Naive thymus-derived CD4-positive, alpha-beta T cell (primary cell): ENCODE results near the gene PNRC2. TPM values are rescaled to one million over a fixed set of nuclear protein-coding genes. Genes with fewer than 3 reads are reported as not detected.

Source experiments
- ATAC-seq: fragments of 150-1000 bp; cut with Tn5 transposase; 2 replicates; pipeline ENCODE4 v1.10.0; 2021; ENCODE audit warnings: mild to moderate bottlenecking, moderate library complexity
- CTCF ChIA-PET: fragments of 350-600 bp; sonication (Branson Sonifier 250); formaldehyde crosslinking; loops from one replicate; lab custom pipeline; 2021; ENCODE audit warnings: antibody characterized with exemption; lab: Charles Lee
- POLR2A ChIA-PET: fragments of 350-600 bp; sonication (Branson Sonifier 250); formaldehyde crosslinking; loops from one replicate; lab custom pipeline; 2021; ENCODE audit warnings: antibody characterized with exemption, inconsistent platforms; lab: Charles Lee
- DNase-seq, 9 donors: peaks; one replicate each; pipeline versions ENCODE4 v3.0.0 to v3.0.0-alpha.2; 2020 to 2022; ENCODE audit warnings: mixed read lengths in 1 of 9
- H3K27ac ChIP-seq: one replicate; pipeline ENCODE4 v1.7.0; 2013; ENCODE audit warnings: mild to moderate bottlenecking, low read depth, low read length, moderate library complexity
- H3K27me3 ChIP-seq, 2 donors: one replicate each; pipeline ENCODE4 v1.7.0; 2013; ENCODE audit warnings: low read length in 2 of 2, mild to moderate bottlenecking in 2 of 2, moderate library complexity in 2 of 2; ENCODE audit not compliant: control insufficient read depth in 2 of 2, insufficient read depth in 2 of 2
- H3K36me3 ChIP-seq, 3 experiments: 1 replicate in 2 of 3; 2 replicates in 1 of 3; pipeline ENCODE4 v1.7.0; 2013; ENCODE audit warnings: low read length in 3 of 3, mild to moderate bottlenecking in 3 of 3, moderate library complexity in 1 of 3; ENCODE audit not compliant: insufficient read depth in 3 of 3, control insufficient read depth in 2 of 3
- H3K4me1 ChIP-seq, 2 donors: one replicate each; pipeline ENCODE4 v1.7.0; 2013; ENCODE audit warnings: low read length in 2 of 2, mild to moderate bottlenecking in 2 of 2, moderate library complexity in 1 of 2; ENCODE audit not compliant: control insufficient read depth in 2 of 2, insufficient read depth in 2 of 2
- H3K4me3 ChIP-seq: 2 replicates; pipeline ENCODE4 v1.7.0; 2013; ENCODE audit warnings: mild to moderate bottlenecking, low read length
- H3K9me3 ChIP-seq, 3 experiments: 1 replicate in 2 of 3; 2 replicates in 1 of 3; pipeline ENCODE4 v1.7.0; 2013; ENCODE audit warnings: low read length in 3 of 3; ENCODE audit not compliant: control insufficient read depth in 2 of 3
- H3K27ac Mint-ChIP-seq, 9 donors: one replicate each; pipeline ENCODE4 v1.8.0; 2020 to 2022; ENCODE audit warnings: mixed read lengths in 9 of 9, mild to moderate bottlenecking in 8 of 9, moderate library complexity in 5 of 9, inconsistent platforms in 2 of 9
- H3K27me3 Mint-ChIP-seq, 5 donors: one replicate each; pipeline ENCODE4 v1.8.0; 2021 to 2022; ENCODE audit warnings: mixed read lengths in 5 of 5, mild to moderate bottlenecking in 1 of 5
- H3K36me3 Mint-ChIP-seq, 5 donors: one replicate each; pipeline ENCODE4 v1.8.0; 2020 to 2022; ENCODE audit warnings: mixed read lengths in 5 of 5, mild to moderate bottlenecking in 3 of 5, inconsistent platforms in 1 of 5
- H3K4me1 Mint-ChIP-seq, 7 donors: one replicate each; pipeline ENCODE4 v1.8.0; 2020 to 2022; ENCODE audit warnings: mixed read lengths in 7 of 7, mild to moderate bottlenecking in 3 of 7, inconsistent platforms in 1 of 7
- H3K4me3 Mint-ChIP-seq, 10 donors: one replicate each; pipeline ENCODE4 v1.8.0; 2020 to 2022; ENCODE audit warnings: mild to moderate bottlenecking in 10 of 10, mixed read lengths in 10 of 10, moderate library complexity in 6 of 10, inconsistent platforms in 2 of 10
- H3K9me3 Mint-ChIP-seq, 11 donors: one replicate each; pipeline ENCODE4 v1.8.0; 2020 to 2022; ENCODE audit warnings: mixed read lengths in 11 of 11, mild to moderate bottlenecking in 4 of 11, inconsistent platforms in 1 of 11, moderate library complexity in 1 of 11
- intact Hi-C, 2 donors: fragments of 100-400 bp; cut with micrococcal nuclease; formaldehyde crosslinking; loops; one replicate each; pipeline ENCODE4 v1.15.1; 2023
- polyA plus RNA-seq, 2 donors: library from polyadenylated mRNA; unstranded; fragments of 300-500 nt; fragmentation: Illumina TruSeq; gene quantifications; one replicate each; pipeline ENCODE4 v1.2.3, GENCODE V29; 2021
- total RNA-seq, 6 experiments: library from RNA in 5 of 6; stranded (reverse) in 5 of 6; gene quantifications; 1 replicate in 5 of 6; 2 replicates in 1 of 6; pipeline ENCODE4 v1.2.3 and lab custom pipeline; 2021 to 2026

PNRC2 gene
- total and polyA plus RNA-seq, 7 experiments from 2014 or later, result 139 to 180 (median 160) TPM

DNA sequence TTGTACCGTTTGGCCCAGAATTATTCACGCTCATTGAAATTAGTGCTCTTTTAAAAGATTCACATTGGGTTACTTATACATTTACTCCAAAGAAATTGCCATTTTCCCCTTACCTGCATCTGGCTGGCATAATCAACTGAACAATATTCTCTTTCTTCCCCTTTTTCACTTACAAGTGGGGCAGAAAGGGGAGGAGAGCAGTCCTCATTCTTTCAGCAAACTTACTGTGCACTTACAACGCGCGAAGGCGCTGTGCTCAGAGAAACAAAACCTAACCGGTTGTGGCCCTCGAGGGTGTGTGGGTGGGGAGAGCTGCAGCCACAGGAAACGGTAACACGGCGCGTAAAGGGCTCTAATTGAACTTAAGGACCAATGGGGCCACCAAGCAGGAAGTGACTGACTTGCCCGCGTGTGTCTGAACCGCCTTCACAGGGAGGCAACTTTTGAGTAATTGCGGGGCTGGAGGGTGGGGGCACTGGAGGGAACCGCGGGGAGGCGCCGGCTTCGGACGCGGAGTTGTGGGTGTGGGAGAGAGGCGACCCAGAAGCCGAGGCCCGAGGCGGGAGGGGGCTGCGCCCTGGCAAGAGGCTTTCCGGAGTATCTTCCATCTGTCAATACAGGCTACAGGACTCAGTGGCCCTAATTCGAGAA lies 693 bp upstream of the PNRC2 start:
- Mint-ChIP-seq H3K9me3 (peaks cover 0 to 4% (median 0%) of the 10 kb centered on the region in 11 donors), H3K27ac (peak overlapping the region; percentile 98 to 100 (median 100)), H3K4me1 (peaks cover 31 to 82% (median 56%) of the 10 kb centered on the region in 7 donors), H3K27me3 (no peaks in the 10 kb centered on the region), H3K4me3 (peak overlapping the region; percentile 93 to 100 (median 99)), H3K36me3 (peaks cover 0 to 20% (median 10%) of the 10 kb centered on the region in 5 donors)
- H3K9me3 ChIP-seq, result no peaks in the 10 kb centered on the region
- DNase-seq (peak; percentile 60 to 96 (median 92)), ATAC-seq (peak; percentile 89)
- peaks cover 23 to 25% of the 10 kb centered on the region in 2 donors for H3K4me1 ChIP-seq
- intact Hi-C loops, result loop anchor here (1.0 to 10.0 kb wide), 18 partner anchors 8 to 1276 kb away; partner anchors contain the start of genes GALE (in 2 of the 2), SRRM1 (in 2 of the 2), CLIC4 (in 1 of the 2) and ELOA (in 1 of the 2)
- H3K4me3 ChIP-seq, result peak overlapping the region; percentile 72
- ChIA-PET CTCF (interaction anchor here (0.5 to 0.6 kb wide), 3 partner anchors 23 to 70 kb away, joined by 3 to 4 read pairs (median 3); no protein-coding TSS in a partner anchor), POLR2A (interaction anchor here (0.5 to 8.4 kb wide), 10 partner anchors 10 to 1274 kb away, joined by 3 to 108 read pairs (median 4); partner anchors contain the start of genes ELOA, HMGCL, PITHD1 and SRSF10)
- peaks cover 6 to 10% (median 6%) of the 10 kb centered on the region in 3 experiments for H3K36me3 ChIP-seq
- no peaks in the 10 kb centered on the region for H3K27me3 ChIP-seq
- peak overlapping the region; percentile 95 for H3K27ac ChIP-seq

DNA sequence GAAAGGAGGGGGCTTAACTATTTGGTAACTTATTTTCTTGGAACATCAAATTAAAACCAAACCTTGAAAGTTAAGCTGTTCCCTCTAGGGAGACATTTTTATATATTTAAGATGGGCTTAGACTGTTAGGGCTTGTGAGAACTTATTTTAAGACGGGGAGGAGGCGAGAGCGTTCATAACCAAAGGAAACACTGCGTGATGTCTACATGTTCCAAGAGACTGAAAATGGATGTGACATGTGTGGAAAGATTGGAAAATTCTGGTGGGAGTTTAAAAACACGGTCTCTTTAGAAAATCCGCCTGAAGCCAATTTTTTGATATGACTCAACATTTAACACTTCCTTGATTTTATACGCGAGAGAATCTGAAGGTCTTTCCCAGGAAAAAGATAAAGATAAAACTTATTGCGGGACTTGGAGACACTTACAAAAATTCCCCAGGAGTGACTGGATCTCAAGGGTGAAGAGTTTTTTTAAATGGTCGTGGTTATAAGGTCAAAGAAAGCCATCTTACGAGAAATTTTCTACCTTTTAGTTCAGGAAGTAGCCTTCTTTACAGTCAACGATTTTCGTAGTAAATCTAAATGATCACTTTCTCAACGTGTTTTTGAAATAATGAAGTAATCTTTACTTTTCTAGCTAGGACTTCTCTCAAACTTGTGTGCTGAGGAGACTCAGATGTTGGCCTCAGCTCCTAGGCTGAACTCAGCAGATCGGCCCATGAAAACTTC lies 828 bp downstream of the PNRC2 start:
- CTCF ChIA-PET, result interaction anchor here (1.0 to 1.2 kb wide), 2 partner anchors 15 to 20 kb away, joined by 3 to 4 read pairs; partner anchors contain the start of gene SRSF10
- Mint-ChIP-seq H3K27me3 (no peaks in the 10 kb centered on the region), H3K9me3 (peaks cover 0 to 4% (median 0%) of the 10 kb centered on the region in 11 donors), H3K4me1 (peaks cover 27 to 84% (median 59%) of the 10 kb centered on the region in 7 donors), H3K4me3 (peak overlapping the region; percentile 93 to 100 (median 99)), H3K36me3 (peaks cover 0 to 20% (median 17%) of the 10 kb centered on the region in 5 donors), H3K27ac (peak overlapping the region; percentile 98 to 100 (median 100))
- no peak for ATAC-seq
- intact Hi-C loops, result loop anchor here in 1 of 2 donors (1.0 kb wide), 1 partner anchor 110 kb away; no protein-coding TSS in a partner anchor
- peaks cover 14 to 30% of the 10 kb centered on the region in 2 donors for H3K4me1 ChIP-seq
- no peaks in the 10 kb centered on the region for H3K9me3 ChIP-seq
- peaks cover 6 to 12% (median 11%) of the 10 kb centered on the region in 3 experiments for H3K36me3 ChIP-seq
- DNase-seq, result peak in 1 of 9 donors; percentile 31
- peak overlapping the region; percentile 95 for H3K27ac ChIP-seq
- H3K4me3 ChIP-seq, result peak overlapping the region; percentile 72
- POLR2A ChIA-PET, result interaction anchor here (0.6 to 8.4 kb wide), 9 partner anchors 9 to 1272 kb away, joined by 3 to 108 read pairs (median 4); partner anchors contain the start of genes HMGCL, PITHD1, SRSF10 and SYF2
- no peaks in the 10 kb centered on the region for H3K27me3 ChIP-seq

DNA sequence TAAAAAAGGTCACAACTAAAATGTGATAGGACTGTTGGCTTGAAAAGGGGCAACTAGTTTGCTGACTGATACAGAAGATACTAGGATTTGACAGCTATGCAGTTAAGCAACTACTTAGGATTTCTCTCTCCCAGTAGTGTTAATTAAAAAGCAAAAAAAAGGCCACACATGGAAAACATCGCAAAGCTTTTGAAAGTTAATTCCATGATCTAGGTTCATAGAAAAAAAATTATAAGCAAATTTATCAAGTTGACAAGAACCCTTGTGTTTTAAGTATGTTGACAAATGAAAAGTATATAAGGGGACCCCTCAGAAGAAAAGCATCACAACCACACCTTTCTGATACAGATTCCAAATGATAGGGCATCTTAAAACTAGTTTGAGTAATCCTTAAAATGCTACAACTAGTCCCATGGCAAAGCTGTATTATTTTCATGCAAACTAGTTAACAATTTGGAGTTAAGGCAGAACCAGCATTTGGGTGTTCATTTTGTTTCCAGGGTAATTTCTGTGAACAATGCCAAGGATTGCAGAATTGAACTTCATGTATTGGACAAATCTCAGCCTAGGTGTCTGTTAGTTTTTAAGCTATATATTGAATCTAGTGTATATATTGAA lies 4.1 kb downstream of the PNRC2 start:
- Mint-ChIP-seq H3K27me3 (no peaks in the 10 kb centered on the region), H3K4me3 (no peak overlapping the region), H3K27ac (peak overlapping the region in 7 of 9 donors; percentile 23 to 79 (median 72)), H3K9me3 (peaks cover 0 to 4% (median 0%) of the 10 kb centered on the region in 11 donors), H3K36me3 (peaks cover 5 to 34% (median 30%) of the 10 kb centered on the region in 5 donors), H3K4me1 (peaks cover 22 to 80% (median 62%) of the 10 kb centered on the region in 7 donors)
- Histone ChIP-seq H3K27me3 (no peaks in the 10 kb centered on the region), H3K9me3 (no peaks in the 10 kb centered on the region), H3K36me3 (peaks cover 6 to 12% (median 11%) of the 10 kb centered on the region in 3 experiments), H3K4me1 (peaks cover 4 to 22% of the 10 kb centered on the region in 2 donors), H3K4me3 (no peak overlapping the region), H3K27ac (no peak overlapping the region)
- no peak for ATAC-seq
- DNase-seq, result no peak
- intact Hi-C loops, result loop anchor here in 1 of 2 donors (1.0 kb wide), 1 partner anchor 13 kb away; no protein-coding TSS in a partner anchor
- CTCF ChIA-PET, result interaction anchor here (1.1 kb wide), 1 partner anchor 17 kb away, joined by 3 read pairs; the partner anchor contains the start of gene SRSF10
- POLR2A ChIA-PET, result interaction anchor here (0.8 to 5.1 kb wide), 3 partner anchors 12 to 25 kb away, joined by 3 to 67 read pairs (median 6); partner anchors contain the start of gene SRSF10

DNA sequence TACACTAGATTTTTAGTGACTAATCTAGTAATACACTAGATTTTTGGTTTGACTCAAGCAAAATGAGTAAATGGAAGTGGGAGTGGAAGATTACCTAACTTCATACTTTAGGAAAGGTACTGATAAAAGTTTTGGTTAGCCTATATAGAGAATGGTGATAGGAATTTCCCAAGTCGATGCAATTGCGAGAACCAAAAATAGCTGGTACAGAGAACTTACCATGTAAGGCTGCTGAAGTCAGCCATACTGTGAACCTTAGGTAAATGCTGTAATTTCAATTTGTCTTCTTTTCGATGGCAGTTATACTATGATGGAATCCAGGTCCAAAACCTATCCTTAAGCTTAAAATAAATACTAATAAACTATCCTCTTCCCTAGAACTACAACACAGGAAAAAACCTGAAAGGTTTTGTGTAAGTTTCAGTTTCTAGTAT lies 4.6 kb downstream of the PNRC2 start:
- Histone ChIP-seq H3K4me3 (no peak overlapping the region), H3K36me3 (peaks cover 6 to 12% (median 11%) of the 10 kb centered on the region in 3 experiments), H3K27me3 (no peaks in the 10 kb centered on the region), H3K4me1 (peaks cover 4 to 20% of the 10 kb centered on the region in 2 donors), H3K9me3 (no peaks in the 10 kb centered on the region), H3K27ac (peak overlapping the region; percentile 30)
- ChIA-PET POLR2A (interaction anchor here (0.8 to 5.1 kb wide), 3 partner anchors 8 to 24 kb away, joined by 3 to 67 read pairs (median 4); partner anchors contain the start of gene SRSF10), CTCF (no interaction called here)
- DNase-seq (no peak), ATAC-seq (no peak)
- H3K27me3 Mint-ChIP-seq, result no peaks in the 10 kb centered on the region
- H3K36me3 Mint-ChIP-seq, result peaks cover 5 to 34% (median 31%) of the 10 kb centered on the region in 5 donors
- H3K9me3 Mint-ChIP-seq, result peaks cover 0 to 3% (median 0%) of the 10 kb centered on the region in 11 donors
- intact Hi-C loops, result loop anchor here in 1 of 2 donors (1.0 kb wide), 1 partner anchor 12 kb away; no protein-coding TSS in a partner anchor
- H3K27ac Mint-ChIP-seq, result peak overlapping the region in 7 of 9 donors; percentile 45 to 79 (median 72)
- H3K4me3 Mint-ChIP-seq, result peak overlapping the region in 1 of 10 donors; percentile 29
- peaks cover 21 to 77% (median 59%) of the 10 kb centered on the region in 7 donors for H3K4me1 Mint-ChIP-seq

DNA sequence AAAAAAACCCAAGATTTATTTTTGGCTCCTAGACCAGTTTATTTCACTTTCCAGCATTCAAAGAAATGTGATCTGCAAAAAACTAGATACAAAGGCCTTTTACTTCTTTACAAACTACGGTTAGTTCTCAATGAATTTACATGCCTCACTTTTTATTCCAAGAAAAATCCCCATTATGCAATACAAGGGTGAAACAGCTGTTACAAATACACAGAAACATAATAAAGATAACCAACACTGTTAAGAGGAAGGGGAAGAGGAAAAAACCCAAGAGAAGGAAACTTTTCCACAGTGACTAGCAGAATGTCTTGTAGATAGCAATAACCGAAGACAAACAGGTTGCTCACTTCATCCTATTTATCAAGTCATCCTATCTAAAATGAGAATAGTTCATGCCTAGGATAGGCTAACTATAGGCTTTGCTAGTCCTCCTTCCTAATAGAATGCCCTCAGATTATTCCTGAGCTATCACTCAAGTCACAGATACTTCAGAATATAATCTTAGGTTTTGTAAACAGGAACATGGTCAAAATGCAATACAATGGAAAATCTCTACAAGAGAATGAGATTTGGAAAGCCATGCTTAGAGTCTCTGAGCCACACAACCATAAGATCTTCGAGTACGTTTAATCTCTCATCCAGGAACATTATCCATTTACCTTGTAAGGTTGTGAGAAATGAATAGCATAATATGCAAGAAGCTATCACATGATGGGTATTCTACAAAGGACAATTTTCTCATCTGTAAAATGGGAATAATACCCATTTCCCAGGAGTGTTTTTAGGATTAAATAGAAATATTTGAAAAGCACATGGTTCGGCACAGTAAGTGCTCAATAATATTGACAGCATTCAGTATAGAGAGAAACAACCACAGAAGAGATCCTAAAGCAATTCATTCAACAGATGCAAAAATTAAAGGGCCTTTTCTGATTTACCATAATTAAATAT lies 5.4 kb downstream of the PNRC2 start:
- no peak for ATAC-seq
- Mint-ChIP-seq H3K4me1 (peaks cover 21 to 73% (median 63%) of the 10 kb centered on the region in 7 donors), H3K27me3 (no peaks in the 10 kb centered on the region), H3K4me3 (no peak overlapping the region), H3K27ac (peak overlapping the region; percentile 11 to 80 (median 72)), H3K36me3 (peaks cover 4 to 37% (median 33%) of the 10 kb centered on the region in 5 donors), H3K9me3 (no peaks in the 10 kb centered on the region)
- peaks cover 4 to 20% of the 10 kb centered on the region in 2 donors for H3K4me1 ChIP-seq
- peak overlapping the region; percentile 30 for H3K27ac ChIP-seq
- H3K4me3 ChIP-seq, result no peak overlapping the region
- POLR2A ChIA-PET, result interaction anchor here (0.8 to 5.1 kb wide), 4 partner anchors 9 to 23 kb away, joined by 3 to 67 read pairs (median 4); partner anchors contain the start of gene SRSF10
- no peak for DNase-seq
- intact Hi-C loops, result loop anchor here in 1 of 2 donors (1.0 kb wide), 1 partner anchor 11 kb away; no protein-coding TSS in a partner anchor
- no peaks in the 10 kb centered on the region for H3K27me3 ChIP-seq
- peaks cover 5 to 12% (median 11%) of the 10 kb centered on the region in 3 experiments for H3K36me3 ChIP-seq
- no peaks in the 10 kb centered on the region for H3K9me3 ChIP-seq
- CTCF ChIA-PET, result no interaction called here
